ENCODE results near the gene LINS1. TPM values are rescaled to one million over a fixed set of nuclear protein-coding genes. Genes with fewer than 3 reads are reported as not detected.

LINS1 gene, protein sequence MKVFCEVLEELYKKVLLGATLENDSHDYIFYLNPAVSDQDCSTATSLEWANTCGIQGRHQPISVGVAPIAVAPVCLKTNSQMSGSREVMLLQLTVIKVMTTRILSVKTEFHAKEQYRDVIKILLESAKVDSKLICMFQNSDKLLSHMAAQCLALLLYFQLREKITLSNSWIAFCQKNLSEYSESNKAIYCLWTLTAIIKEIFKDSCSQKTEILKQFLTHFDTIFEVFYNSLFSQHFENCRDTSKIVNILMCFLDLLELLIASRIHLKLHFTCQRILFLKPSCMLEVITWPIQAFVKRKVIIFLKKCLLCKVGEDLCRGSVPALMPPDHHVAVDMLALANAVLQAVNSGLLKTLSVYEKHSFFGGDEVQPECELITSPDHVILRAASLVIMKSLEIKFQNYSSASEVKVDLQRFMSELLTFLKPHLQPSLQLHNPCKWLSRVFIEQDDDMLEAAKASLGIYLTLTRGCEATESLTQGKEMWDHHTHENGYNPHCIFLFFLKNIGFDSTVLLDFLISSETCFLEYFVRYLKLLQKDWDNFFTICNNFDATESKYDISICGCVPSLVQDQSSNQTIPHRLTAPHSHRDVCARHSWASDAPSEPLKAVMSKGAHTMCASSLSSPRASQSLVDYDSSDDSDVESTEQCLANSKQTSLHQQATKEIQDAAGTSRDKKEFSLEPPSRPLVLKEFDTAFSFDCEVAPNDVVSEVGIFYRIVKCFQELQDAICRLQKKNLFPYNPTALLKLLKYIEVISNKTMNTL
- 10 to 100 TPM in 1 of 2 donors, 1 to 10 TPM in 1; 8.3 to 11.9 TPM for total RNA-seq
- long read RNA-seq, donor 1, full-length matches to known transcripts: 3 of 3 reads
- long read RNA-seq, donor 1, partial matches to known transcripts: 0 of 3 reads
- long read RNA-seq, donor 1, other reads (novel, unspliced or antisense): 0 of 3 reads
- long read RNA-seq, donor 2, partial matches to known transcripts: 0 of 5 reads
- long read RNA-seq, donor 2, other reads (novel, unspliced or antisense): 3 of 5 reads

GRCh38 chr15:100602064-100602822, at the start of gene LINS1, which contains the start of gene ASB7:
TSS of gene LINS1 (minus strand) at chr15:100602184. CDS start at chr15:100580842, 21,342 bp downstream.
TSS of gene ASB7 (plus strand) at chr15:100602589. CDS start at chr15:100612217, 9,628 bp downstream.
- peak; percentile 100 for DNase-seq (ENCODE audit: low spot score)
- intact Hi-C loops (cut with DNase I): no loop called here

GRCh38 chr15:100651253-100651652, 49.3 kb upstream of the LINS1 start:
- no peak for DNase-seq (ENCODE audit: low spot score)
- intact Hi-C loops (cut with DNase I): no loop called here

GRCh38 chr15:100650685-100651084, 48.7 kb upstream of the LINS1 start:
- DNase-seq (ENCODE audit: low spot score): no peak
- intact Hi-C loops (cut with DNase I): no loop called here

GRCh38 chr15:100648951-100649350, 47.0 kb upstream of the LINS1 start:
- intact Hi-C loops (cut with DNase I): no loop called here
- no peak for DNase-seq (ENCODE audit: low spot score)

DNA sequence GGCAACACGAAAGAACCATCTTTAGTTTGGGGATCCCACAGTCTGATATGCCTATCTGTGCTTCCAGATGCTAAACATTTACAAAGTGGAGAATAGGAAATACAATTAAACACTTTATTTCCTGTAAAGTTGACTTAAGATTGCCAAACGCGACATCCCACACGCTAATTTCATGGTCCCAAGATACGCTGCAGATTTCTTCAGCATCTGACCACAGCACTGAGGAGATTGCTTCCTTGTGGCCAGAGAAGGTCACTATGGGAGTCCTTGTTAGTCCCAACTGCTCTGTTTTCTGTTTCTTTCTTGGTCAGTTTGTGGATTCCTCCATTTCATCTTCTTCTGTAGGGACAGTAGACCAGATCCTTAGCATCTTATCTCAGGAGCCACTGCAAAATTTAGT, 43.7 kb upstream of the LINS1 start:
- DNase-seq (ENCODE audit: low spot score): no peak
- intact Hi-C loops (cut with DNase I): no loop called here

DNA sequence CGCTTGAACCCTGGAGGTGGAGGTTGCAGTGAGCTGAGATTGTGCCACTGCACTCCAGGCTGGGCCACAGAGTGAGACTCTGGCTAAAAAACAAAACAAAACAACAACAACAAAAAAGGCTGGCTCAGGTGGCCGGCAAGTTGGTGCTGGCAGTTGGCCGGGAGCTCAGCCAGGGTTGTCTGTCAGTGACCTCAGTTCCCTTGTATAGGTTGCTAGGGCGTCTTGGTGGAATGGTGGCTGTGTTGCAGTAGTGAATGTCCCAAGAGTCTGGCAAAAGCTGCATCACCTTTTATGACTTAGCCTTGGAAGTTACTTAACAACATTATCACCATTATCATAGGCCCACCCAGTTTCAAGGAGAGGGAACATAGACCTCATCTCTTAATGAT, 41.0 kb upstream of the LINS1 start:
- intact Hi-C loops (cut with DNase I): no loop called here
- DNase-seq (ENCODE audit: low spot score): no peak

DNA sequence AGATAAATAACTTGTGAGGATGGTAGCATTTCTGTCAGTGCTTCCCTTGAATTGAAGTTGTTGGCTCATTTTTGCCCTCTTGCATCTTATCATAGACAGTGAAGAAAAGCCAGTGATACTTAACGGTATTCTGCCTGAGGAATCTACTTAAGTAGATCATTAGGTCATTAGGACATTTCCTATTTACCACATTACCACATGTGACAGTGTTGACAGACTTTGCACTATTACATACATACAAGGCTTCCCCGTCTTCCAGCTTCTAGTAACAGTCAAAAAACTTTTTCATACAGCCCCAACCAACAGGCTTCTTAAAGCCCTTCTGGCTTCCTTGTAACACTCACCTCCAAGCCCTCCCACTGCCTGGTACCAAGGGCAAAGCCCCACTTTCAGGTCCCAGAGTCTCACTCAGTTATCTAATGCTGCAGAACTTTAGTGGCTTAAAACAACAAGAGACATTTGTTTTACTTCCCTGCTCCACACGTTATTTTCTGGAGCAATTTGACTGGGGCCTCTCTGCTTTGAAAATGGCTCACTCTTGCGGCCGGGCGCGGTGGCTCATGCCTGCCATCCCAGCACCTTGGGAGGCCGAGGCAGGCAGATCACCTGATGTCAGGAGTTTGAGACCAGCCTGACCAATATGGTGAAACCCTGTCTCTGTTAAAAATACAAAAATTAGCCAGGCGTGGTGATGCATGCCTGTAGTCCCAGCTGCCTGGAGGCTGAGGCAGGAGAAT, 40.4 kb upstream of the LINS1 start:
- DNase-seq (ENCODE audit: low spot score): no peak
- intact Hi-C loops (cut with DNase I): no loop called here

GRCh38 chr15:100638177-100638730, 36.3 kb upstream of the LINS1 start:
- intact Hi-C loops (cut with DNase I): loop anchor here in 1 of 2 donors (10.0 kb wide), 1 partner anchor 247 kb away; no protein-coding TSS in a partner anchor
- DNase-seq (ENCODE audit: low spot score): no peak

DNA sequence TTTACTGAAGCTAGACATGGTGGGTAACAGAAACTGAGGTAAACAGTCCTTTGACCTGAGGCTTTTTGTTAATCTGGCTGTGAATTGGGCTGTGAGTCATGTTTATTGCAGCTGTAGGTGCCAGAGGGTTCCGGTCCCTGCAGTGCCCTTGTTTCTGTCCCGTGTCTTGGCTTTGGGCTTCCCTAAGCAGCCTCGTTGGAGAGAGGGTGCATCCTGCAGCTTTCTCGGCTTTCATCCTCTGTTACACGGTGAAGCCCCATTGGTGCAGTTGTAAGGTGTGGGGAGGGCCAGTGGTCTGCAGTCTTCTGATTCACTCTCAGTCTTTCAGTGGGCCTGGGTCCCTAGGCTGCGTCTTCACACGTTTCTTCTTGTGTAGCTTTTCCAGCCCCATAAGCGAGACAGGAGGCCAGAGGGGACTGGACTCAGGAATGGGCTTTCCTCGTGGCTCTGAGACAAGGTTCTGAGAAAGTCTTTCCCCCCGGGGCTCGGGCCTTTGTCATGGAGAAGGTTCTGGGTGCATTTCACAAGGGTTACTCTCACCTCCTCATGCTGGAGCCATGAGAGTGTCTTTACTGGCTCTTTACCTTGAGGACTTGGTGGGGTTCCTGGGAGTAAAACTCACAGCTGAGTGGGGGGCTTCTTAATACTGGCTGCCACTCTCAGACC, 33.6 kb upstream of the LINS1 start:
- DNase-seq (ENCODE audit: low spot score): no peak
- intact Hi-C loops (cut with DNase I): loop anchor here in 1 of 2 donors (10.0 kb wide), 1 partner anchor 249 kb away; no protein-coding TSS in a partner anchor

DNA sequence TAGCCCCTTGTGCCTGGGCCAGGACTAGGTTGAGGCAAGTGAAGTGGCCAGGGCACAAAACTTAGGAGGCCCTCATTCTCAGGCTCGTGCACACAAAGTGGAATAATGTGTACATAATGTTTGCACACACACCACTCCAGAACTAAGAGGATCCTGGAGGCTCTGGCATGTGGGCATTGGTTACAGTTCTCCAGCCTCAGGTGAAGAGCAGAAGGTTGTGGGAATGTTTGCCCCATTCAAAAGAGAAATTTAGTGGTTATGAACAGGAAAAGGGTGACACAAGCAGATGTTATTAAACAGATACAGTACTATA, 31.7 kb upstream of the LINS1 start:
- intact Hi-C loops (cut with DNase I): loop anchor here in 1 of 2 donors (10.0 kb wide), 1 partner anchor 251 kb away; no protein-coding TSS in a partner anchor

GRCh38 chr15:100631831-100632230, 29.8 kb upstream of the LINS1 start:
- DNase-seq (ENCODE audit: low spot score): no peak

More for the DNA sequence above, 31.7 kb upstream of the LINS1 start:
- DNase-seq (ENCODE audit: low spot score): no peak

GRCh38 chr15:100628746-100629145, 26.8 kb upstream of the LINS1 start:
- intact Hi-C loops (cut with DNase I): loop anchor here (5.0 to 10.0 kb wide), 2 partner anchors 244 to 376 kb away; no protein-coding TSS in a partner anchor
- no peak for DNase-seq (ENCODE audit: low spot score)

More at GRCh38 chr15:100631831-100632230, 29.8 kb upstream of the LINS1 start:
- intact Hi-C loops (cut with DNase I): loop anchor here in 1 of 2 donors (10.0 kb wide), 1 partner anchor 253 kb away; no protein-coding TSS in a partner anchor

DNA sequence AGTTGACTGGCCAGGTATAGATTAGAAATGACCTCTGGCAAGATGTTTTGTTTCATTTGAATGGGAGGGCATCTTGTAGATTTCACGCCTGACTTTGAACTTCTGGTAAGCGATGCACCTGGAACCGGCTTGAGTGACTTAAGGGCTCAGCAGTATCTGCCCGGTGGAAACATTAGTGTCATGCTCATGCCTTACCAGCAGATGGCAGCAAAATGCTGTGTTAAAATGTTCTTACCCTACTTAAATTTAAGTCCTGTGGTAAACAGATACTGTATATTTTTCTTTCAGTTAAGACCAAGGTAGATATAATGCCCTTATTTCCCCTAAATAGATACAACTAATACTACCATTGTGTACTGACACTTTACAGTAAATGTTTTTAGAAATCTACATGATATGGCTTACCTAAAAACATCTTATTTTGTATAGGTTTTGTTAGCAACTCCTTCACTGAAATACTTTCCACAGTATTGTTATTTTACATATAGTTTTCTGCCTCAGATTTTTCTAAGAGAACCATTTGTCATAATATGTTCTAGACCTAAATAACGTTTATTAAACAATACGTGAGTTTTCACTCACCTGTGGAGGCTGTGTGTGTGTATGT, 25.9 kb upstream of the LINS1 start:
- no peak for DNase-seq (ENCODE audit: low spot score)

DNA sequence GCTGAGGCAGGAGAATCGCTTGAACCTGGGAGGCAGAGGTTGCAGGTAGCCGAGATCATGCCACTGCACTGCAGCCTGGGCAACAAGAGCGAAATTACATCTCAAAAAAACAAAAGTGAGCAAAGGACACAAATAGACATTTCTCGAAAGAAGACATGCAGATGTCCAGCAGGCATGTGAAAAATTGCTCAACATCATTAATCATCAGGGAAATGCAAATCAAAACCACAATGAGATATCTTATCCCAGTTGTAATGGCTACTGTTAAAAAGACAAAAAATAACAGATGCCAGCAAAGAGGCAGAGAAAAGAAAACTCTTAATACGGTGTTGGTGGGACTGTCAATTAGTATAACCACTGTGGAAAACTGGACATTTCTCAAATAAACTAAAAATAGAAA, 21.3 kb upstream of the LINS1 start:
- DNase-seq (ENCODE audit: low spot score): no peak
- intact Hi-C loops (cut with DNase I): loop anchor here (10.0 kb wide), 1 partner anchor 382 kb away; no protein-coding TSS in a partner anchor

More for the DNA sequence above, 25.9 kb upstream of the LINS1 start:
- intact Hi-C loops (cut with DNase I): loop anchor here (5.0 to 10.0 kb wide), 2 partner anchors 244 to 377 kb away; no protein-coding TSS in a partner anchor

GRCh38 chr15:100616700-100617099, 14.7 kb upstream of the LINS1 start:
- intact Hi-C loops (cut with DNase I): no loop called here
- no peak for DNase-seq (ENCODE audit: low spot score)

- DNase-seq (ENCODE audit: low spot score): no peak
- intact Hi-C loops (cut with DNase I): no loop called here
Measured at GRCh38 chr15:100615801-100616200, 13.8 kb upstream of the LINS1 start.

GRCh38 chr15:100614918-100615317, 12.9 kb upstream of the LINS1 start:
- DNase-seq (ENCODE audit: low spot score): no peak
- intact Hi-C loops (cut with DNase I): no loop called here

Data from posterior vena cava (tissue), 2 donors.